Spleen (tissue), 11 donors: ENCODE data around the gene FHL2. TPM values are rescaled to one million over a fixed set of nuclear protein-coding genes. Genes with fewer than 3 reads are reported as not detected.

Experiments
- DNase-seq: peaks from one replicate; pipeline ENCODE4 v3.0.0-alpha.2; 2020
- H3K27ac ChIP-seq, 8 donors: fragments of 200-600 bp; sonication (generic) in 7 of 8; 1 replicate in 4 of 8; 2 replicates in 4 of 8; pipeline versions ENCODE4 v1.5.0 to v1.8.0; 2016 to 2021; ENCODE audit warnings: inconsistent platforms in 4 of 8, mild to moderate bottlenecking in 4 of 8, moderate library complexity in 1 of 8
- H3K27me3 ChIP-seq, 7 donors: fragments of 200-600 bp; sonication (generic) in 6 of 7; replicated peaks in 1 of 7; 1 replicate in 4 of 7; 2 replicates in 3 of 7; pipeline versions ENCODE4 v1.5.0 to v1.8.0; 2016 to 2021; ENCODE audit warnings: inconsistent platforms in 3 of 7, mild to moderate bottlenecking in 1 of 7
- H3K36me3 ChIP-seq, 6 donors: fragments of 200-600 bp; sonication (generic) in 5 of 6; 1 replicate in 4 of 6; 2 replicates in 2 of 6; pipeline versions ENCODE4 v1.5.0 to v1.8.0; 2016 to 2021; ENCODE audit warnings: inconsistent platforms in 2 of 6
- H3K4me1 ChIP-seq, 6 donors: fragments of 200-600 bp; sonication (generic) in 5 of 6; 1 replicate in 3 of 6; 2 replicates in 3 of 6; pipeline versions ENCODE4 v1.5.0 to v1.8.0; 2016 to 2021; ENCODE audit warnings: inconsistent platforms in 3 of 6
- H3K4me3 ChIP-seq, 8 donors: fragments of 200-600 bp; sonication (generic) in 7 of 8; 1 replicate in 4 of 8; 2 replicates in 4 of 8; pipeline versions ENCODE4 v1.5.0 to v1.8.0; 2016 to 2021; ENCODE audit warnings: inconsistent platforms in 4 of 8, mild to moderate bottlenecking in 4 of 8, moderate library complexity in 2 of 8
- H3K9me3 ChIP-seq, 8 donors: fragments of 200-600 bp; sonication (generic) in 7 of 8; 1 replicate in 4 of 8; 2 replicates in 4 of 8; pipeline versions ENCODE4 v1.5.0 to v1.8.0; 2016 to 2021; ENCODE audit warnings: inconsistent platforms in 4 of 8
- POLR2A ChIP-seq, 3 donors: fragments of 450-650 bp; IDR thresholded peaks; one replicate each; pipeline ENCODE4 v1.5.1; 2017; ENCODE audit warnings: antibody characterized with exemption in 3 of 3, mild to moderate bottlenecking in 1 of 3
- POLR2AphosphoS5 ChIP-seq, 3 donors: sonication (generic); formaldehyde crosslinking; IDR thresholded peaks; one replicate each; pipeline ENCODE4 v1.5.1; 2017; ENCODE audit warnings: antibody characterized with exemption in 3 of 3
- WGBS, 5 donors: extraction: QIAGEN DNeasy Blood & Tissue Kit in 3 of 5; methylation state at CpG; one replicate each; pipeline versions ENCODE4 v1.1.5 to v1.1.7; 2013 to 2018; 5-methylcytosine and 5-hydroxymethylcytosine counted together
- intact Hi-C: fragments of 100-400 bp; cut with DNase I; formaldehyde crosslinking; loops from one replicate; pipeline ENCODE4 v1.15.0; 2023; ENCODE audit warnings: low total_unique reads
- polyA plus RNA-seq, 3 donors: library from polyadenylated mRNA; stranded (reverse); fragments of 200-250 nt; gene quantifications; one replicate each; pipeline ENCODE4 v1.2.1, GENCODE V29; 2013
- total RNA-seq, 7 donors: library from RNA; depleted of rRNA in 3 of 7; stranded (reverse); fragments of >200 nt in 3 of 7; fragmentation: NEBNext Ultra II Directional in 4 of 7; extraction: Animal tissue kit (Norgen Biotek cat#: 25700) in 4 of 7; gene quantifications; one replicate each; pipeline versions ENCODE4 v1.1.0 to v1.2.1, GENCODE V29; 2016 to 2021
- TF ChIP-seq, protein P1 (sequence below), 11 experiments: fragments of 200-600 bp in 7 of 11; fragments of 450-650 bp in 4 of 11; sonication (generic) in 4 of 11; IDR thresholded peaks in 8 of 11; conservative IDR thresholded peaks in 3 of 11; 1 replicate in 7 of 11; 2 replicates in 4 of 11; pipeline versions ENCODE4 v1.4.0 to v1.8.0; 2016 to 2021; ENCODE audit warnings: antibody characterized with exemption in 11 of 11, inconsistent platforms in 4 of 11, mild to moderate bottlenecking in 1 of 11
- donor health status: healthy with polysubstance abuse.
- donor health status: DM: no; HTN: no; CAD: no; lungs with moderate emphysema.
- donor health status: DM: no; HTN: no; CAD: no.
- donor health status: Bipolar disorder and iron deficiency.
- donor health status: healthy.
- donor health status: DM: no; HTN: no; CAD: no.
- donor health status: DM: yes; HTN: yes; CAD: no.

Gene FHL2
- total and polyA plus RNA-seq, 10 donors = 6.8 to 27.4 (median 18.9) TPM

DNA sequence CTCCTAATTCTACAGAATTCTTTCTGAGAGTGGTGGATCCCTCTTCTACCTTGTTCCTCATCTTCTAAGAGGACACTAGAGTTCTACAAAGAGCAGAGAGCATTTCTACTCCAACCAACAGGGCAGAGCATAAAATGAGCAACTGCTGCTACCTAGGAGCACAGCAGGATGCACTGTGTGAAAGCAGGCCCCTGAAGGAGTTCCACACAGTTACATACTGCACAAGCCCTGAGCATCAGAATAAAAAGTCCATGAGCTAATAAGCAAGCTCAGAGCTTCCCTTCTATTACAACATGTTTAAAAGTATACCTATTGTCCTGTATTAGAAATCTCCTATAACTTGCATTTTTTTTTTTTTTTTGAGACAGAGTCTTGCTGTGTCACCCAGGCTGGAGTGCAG lies 8.4 kb downstream of the FHL2 start:
- Histone ChIP-seq H3K27ac (no peak overlapping the region), H3K4me1 (peaks cover 0 to 27% (median 8%) of the 10 kb centered on the region in 6 donors), H3K36me3 (peaks cover 0 to 8% (median 0%) of the 10 kb centered on the region in 6 donors), H3K27me3 (peaks cover 0 to 11% (median 0%) of the 10 kb centered on the region in 7 donors), H3K9me3 (no peaks in the 10 kb centered on the region), H3K4me3 (no peak overlapping the region)
- no peak for TF ChIP-seq POLR2AphosphoS5 (IDR thresholded peaks at IDR 0.05)
- TF ChIP-seq, protein P1, sequence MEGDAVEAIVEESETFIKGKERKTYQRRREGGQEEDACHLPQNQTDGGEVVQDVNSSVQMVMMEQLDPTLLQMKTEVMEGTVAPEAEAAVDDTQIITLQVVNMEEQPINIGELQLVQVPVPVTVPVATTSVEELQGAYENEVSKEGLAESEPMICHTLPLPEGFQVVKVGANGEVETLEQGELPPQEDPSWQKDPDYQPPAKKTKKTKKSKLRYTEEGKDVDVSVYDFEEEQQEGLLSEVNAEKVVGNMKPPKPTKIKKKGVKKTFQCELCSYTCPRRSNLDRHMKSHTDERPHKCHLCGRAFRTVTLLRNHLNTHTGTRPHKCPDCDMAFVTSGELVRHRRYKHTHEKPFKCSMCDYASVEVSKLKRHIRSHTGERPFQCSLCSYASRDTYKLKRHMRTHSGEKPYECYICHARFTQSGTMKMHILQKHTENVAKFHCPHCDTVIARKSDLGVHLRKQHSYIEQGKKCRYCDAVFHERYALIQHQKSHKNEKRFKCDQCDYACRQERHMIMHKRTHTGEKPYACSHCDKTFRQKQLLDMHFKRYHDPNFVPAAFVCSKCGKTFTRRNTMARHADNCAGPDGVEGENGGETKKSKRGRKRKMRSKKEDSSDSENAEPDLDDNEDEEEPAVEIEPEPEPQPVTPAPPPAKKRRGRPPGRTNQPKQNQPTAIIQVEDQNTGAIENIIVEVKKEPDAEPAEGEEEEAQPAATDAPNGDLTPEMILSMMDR (IDR thresholded peaks at IDR 0.05 in 8 of 11, conservative IDR thresholded peaks at IDR 0.05 in 3 of 11) = no peak
- no peak for TF ChIP-seq POLR2A (IDR thresholded peaks at IDR 0.05)
- intact Hi-C loops = no loop called here
- DNase-seq = no peak

GRCh38 chr2:105388971-105389381 lies 9.9 kb downstream of the FHL2 start:
- DNase-seq = no peak
- 50 to 77% (median 62%) methylated on average over 8 of the region's 8 CpGs for WGBS, 5 donors
- H3K36me3 ChIP-seq = peaks cover 0 to 23% (median 0%) of the 10 kb centered on the region in 6 donors
- peaks cover 0 to 15% (median 0%) of the 10 kb centered on the region in 7 donors for H3K27me3 ChIP-seq
- intact Hi-C loops = no loop called here
- peaks cover 0 to 29% (median 8%) of the 10 kb centered on the region in 6 donors for H3K4me1 ChIP-seq
- TF ChIP-seq POLR2AphosphoS5 (IDR thresholded peaks at IDR 0.05) = no peak
- TF ChIP-seq, protein P1 (IDR thresholded peaks at IDR 0.05 in 8 of 11, conservative IDR thresholded peaks at IDR 0.05 in 3 of 11) = no peak
- no peak for TF ChIP-seq POLR2A (IDR thresholded peaks at IDR 0.05)
- H3K9me3 ChIP-seq = no peaks in the 10 kb centered on the region
- no peak overlapping the region for H3K4me3 ChIP-seq
- H3K27ac ChIP-seq = peak overlapping the region in 6 of 8 donors; percentile 0 to 38 (median 14)

DNA sequence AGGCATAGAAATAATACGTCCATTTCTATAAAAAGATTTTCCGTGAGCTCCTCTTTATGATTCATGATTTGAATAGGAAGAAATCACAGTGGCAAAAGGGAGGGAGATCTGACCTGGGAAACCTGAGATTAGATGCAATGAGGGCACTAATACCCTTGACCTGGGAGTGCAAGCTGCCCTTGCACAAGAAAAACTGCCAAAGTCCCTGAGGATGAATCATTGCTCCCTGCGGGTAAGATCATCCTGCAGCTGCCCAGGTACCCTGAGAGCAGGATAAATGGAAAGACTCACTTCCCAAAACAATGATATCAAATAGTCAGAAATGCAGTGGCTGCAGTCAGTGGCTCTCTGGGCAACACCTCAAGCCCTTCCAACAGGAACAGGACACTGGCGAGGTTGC lies 11.6 kb downstream of the FHL2 start:
- TF ChIP-seq, protein P1 (IDR thresholded peaks at IDR 0.05 in 8 of 11, conservative IDR thresholded peaks at IDR 0.05 in 3 of 11) = no peak
- TF ChIP-seq POLR2A (IDR thresholded peaks at IDR 0.05) (no peak), POLR2AphosphoS5 (IDR thresholded peaks at IDR 0.05) (no peak)
- Histone ChIP-seq H3K4me3 (no peak overlapping the region), H3K4me1 (peaks cover 0 to 27% (median 8%) of the 10 kb centered on the region in 6 donors), H3K9me3 (no peaks in the 10 kb centered on the region), H3K27ac (no peak overlapping the region), H3K36me3 (peaks cover 0 to 26% (median 0%) of the 10 kb centered on the region in 6 donors), H3K27me3 (peaks cover 0 to 10% (median 0%) of the 10 kb centered on the region in 7 donors)
- no peak for DNase-seq
- WGBS, 5 donors = 72 to 86% (median 84%) methylated on average over 4 of the region's 4 CpGs
- intact Hi-C loops = no loop called here

DNA sequence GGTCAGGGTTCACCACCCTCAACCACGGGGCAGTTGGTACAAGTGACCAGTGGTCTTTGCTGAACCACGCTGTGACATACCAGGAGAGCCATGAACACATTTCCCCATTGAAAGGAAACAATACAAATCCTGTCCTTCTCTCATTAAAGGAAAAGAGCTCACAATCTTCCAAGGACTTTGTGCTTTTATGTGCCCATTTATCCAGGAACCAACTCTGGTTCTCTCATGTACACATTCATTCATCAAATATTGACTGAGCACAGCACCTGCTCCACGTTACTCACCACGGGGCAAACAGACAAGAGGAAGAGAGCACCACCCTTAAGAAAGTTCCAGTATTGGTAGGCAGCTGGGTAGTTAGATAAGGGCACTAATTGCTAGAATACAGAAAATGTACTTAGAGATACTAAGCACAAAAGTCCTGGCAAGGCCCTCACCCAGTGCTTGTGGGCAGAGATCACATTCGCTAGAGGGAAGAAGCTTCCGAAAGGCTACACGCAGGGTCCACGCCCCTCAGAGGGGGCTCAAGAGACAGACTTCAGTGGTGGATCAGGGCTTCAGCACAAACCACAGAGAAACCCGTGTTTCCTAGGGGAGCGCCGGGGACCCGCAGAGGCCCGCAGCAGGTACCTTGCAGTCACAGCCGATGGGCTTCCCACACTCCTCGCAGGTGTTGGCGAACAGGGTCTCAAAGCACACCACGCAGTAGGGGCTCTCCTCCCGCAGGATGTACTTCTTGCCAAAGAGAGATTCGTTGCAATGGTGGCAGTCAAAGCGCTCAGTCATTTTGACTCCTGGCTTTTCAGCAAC lies 12.9 kb downstream of the FHL2 start:
- Histone ChIP-seq H3K4me3 (no peak overlapping the region), H3K4me1 (peaks cover 0 to 36% (median 8%) of the 10 kb centered on the region in 6 donors), H3K9me3 (no peaks in the 10 kb centered on the region), H3K36me3 (peaks cover 0 to 26% (median 0%) of the 10 kb centered on the region in 6 donors), H3K27me3 (peaks cover 0 to 10% (median 0%) of the 10 kb centered on the region in 7 donors), H3K27ac (no peak overlapping the region)
- 78 to 85% (median 83%) methylated on average over 20 of the region's 20 CpGs for WGBS, 5 donors
- no peak for DNase-seq
- TF ChIP-seq POLR2AphosphoS5 (IDR thresholded peaks at IDR 0.05) (no peak), POLR2A (IDR thresholded peaks at IDR 0.05) (no peak)
- TF ChIP-seq, protein P1 (IDR thresholded peaks at IDR 0.05 in 8 of 11, conservative IDR thresholded peaks at IDR 0.05 in 3 of 11) = no peak
- intact Hi-C loops = no loop called here
